ENCODE measurements around the gene METTL17. TPM values are rescaled to one million over a fixed set of nuclear protein-coding genes. Genes with fewer than 3 reads are reported as not detected.

METTL17 gene
- total and polyA plus RNA-seq, 2 of the 8 experiments (the other 6 are each of a cell fraction or from before 2014, with no cell fraction given): 73.8 to 138 TPM

DNA sequence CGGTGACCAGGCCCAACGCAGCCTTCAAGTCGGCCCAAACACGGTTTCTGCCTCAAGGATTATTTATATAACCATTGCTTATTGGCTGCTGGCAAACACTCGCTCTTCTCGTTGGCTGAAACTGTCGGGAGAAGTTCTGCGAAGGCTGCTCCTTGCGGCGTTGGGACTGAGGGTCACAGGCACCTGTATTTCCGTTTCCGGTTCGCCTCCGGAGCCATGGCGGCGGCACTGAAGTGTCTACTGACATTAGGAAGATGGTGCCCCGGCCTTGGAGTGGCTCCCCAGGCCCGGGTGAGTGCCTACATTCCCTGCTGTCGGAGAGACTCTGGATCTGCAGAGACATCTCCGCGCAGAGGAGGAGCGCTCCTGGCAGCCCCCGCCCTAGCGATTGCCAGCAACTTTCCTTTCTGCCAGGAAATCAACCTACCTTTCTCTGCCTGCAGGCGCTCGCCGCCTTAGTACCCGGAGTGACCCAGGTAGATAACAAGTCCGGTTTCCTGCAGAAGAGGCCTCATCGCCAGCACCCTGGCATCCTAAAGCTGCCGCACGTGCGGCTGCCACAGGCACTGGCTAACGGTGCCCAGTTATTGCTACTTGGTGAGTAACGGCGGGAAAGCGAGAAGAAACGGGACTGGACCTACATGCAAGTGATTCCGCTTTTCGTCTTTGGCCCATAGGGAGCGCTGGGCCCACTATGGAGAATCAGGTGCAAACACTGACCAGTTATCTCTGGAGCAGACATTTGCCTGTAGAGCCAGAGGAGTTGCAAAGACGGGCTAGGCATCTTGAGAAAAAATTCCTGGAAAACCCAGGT is at the start of gene METTL17 (continued):
- TF ChIP-seq, protein P1, sequence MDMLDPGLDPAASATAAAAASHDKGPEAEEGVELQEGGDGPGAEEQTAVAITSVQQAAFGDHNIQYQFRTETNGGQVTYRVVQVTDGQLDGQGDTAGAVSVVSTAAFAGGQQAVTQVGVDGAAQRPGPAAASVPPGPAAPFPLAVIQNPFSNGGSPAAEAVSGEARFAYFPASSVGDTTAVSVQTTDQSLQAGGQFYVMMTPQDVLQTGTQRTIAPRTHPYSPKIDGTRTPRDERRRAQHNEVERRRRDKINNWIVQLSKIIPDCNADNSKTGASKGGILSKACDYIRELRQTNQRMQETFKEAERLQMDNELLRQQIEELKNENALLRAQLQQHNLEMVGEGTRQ (IDR thresholded peaks at IDR 0.05; ENCODE audit: low read length): no peak
- no peak for TF ChIP-seq CBX5 (IDR thresholded peaks at IDR 0.05; ENCODE audit: low read depth, low read length)
- TF ChIP-seq, protein P2, sequence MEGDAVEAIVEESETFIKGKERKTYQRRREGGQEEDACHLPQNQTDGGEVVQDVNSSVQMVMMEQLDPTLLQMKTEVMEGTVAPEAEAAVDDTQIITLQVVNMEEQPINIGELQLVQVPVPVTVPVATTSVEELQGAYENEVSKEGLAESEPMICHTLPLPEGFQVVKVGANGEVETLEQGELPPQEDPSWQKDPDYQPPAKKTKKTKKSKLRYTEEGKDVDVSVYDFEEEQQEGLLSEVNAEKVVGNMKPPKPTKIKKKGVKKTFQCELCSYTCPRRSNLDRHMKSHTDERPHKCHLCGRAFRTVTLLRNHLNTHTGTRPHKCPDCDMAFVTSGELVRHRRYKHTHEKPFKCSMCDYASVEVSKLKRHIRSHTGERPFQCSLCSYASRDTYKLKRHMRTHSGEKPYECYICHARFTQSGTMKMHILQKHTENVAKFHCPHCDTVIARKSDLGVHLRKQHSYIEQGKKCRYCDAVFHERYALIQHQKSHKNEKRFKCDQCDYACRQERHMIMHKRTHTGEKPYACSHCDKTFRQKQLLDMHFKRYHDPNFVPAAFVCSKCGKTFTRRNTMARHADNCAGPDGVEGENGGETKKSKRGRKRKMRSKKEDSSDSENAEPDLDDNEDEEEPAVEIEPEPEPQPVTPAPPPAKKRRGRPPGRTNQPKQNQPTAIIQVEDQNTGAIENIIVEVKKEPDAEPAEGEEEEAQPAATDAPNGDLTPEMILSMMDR (IDR thresholded peaks at IDR 0.05; ENCODE audit: control extremely low read depth in 1 of 3, insufficient read depth in 1 of 3, low read depth in 1 of 3, low read length in 3 of 3): peak; percentile 36 to 60 (median 49); a peak in 3 of 4 replicates
- 0 out of 2 replicates have a peak, but pooled peaks have one; percentile 56 for TF ChIP-seq CREB1 (IDR thresholded peaks at IDR 0.05)
- TF ChIP-seq JUND (IDR thresholded peaks at IDR 0.05; ENCODE audit: low read length): no peak
- TF ChIP-seq SRF (IDR thresholded peaks at IDR 0.05; ENCODE audit: low read depth, low read length): no peak
- peak; percentile 89 for TF ChIP-seq CHD2 (IDR thresholded peaks at IDR 0.05; ENCODE audit: low read length)
- peak; percentile 18; the same call in 1 of the 2 replicates for TF ChIP-seq TBP (IDR thresholded peaks at IDR 0.05; ENCODE audit: low read depth, low read length)
- TF ChIP-seq RNF2 (IDR thresholded peaks at IDR 0.05; ENCODE audit: borderline replicate concordance, low read depth, low read length, missing control alignments, poor library complexity, severe bottlenecking): no peak
- TF ChIP-seq EP300 (IDR thresholded peaks at IDR 0.05; ENCODE audit: borderline replicate concordance in 1 of 2, low read depth in 2 of 2, low read length in 2 of 2): no peak
- TF ChIP-seq POLR2AphosphoS5 (IDR thresholded peaks at IDR 0.05; ENCODE audit: low read depth, low read length): peak; percentile 33; the same call in 1 of the 2 replicates
- peak; percentile 89 for TF ChIP-seq ASH2L (IDR thresholded peaks at IDR 0.05; ENCODE audit: low read length)
- TF ChIP-seq SIN3A (conservative IDR thresholded peaks at IDR 0.05 in 1 of 2, IDR thresholded peaks at IDR 0.05 in 1 of 2; ENCODE audit: low read depth in 1 of 2, low read length in 2 of 2): peak; percentile 64 to 89; a peak in 3 of 4 replicates
- TF ChIP-seq MAFK (IDR thresholded peaks at IDR 0.05; ENCODE audit: low read depth, low read length): no peak
- peak; percentile 43; the same call in 1 of the 2 replicates for TF ChIP-seq KDM1A (IDR thresholded peaks at IDR 0.05; ENCODE audit: borderline replicate concordance, low read length)
- TF ChIP-seq GTF2F1 (IDR thresholded peaks at IDR 0.05; ENCODE audit: borderline replicate concordance, low read depth, low read length): 0 out of 2 replicates have a peak, but pooled peaks have one; percentile 5
- TF ChIP-seq NRF1 (IDR thresholded peaks at IDR 0.05; ENCODE audit: low read depth, low read length): no peak
- TF ChIP-seq FOSL1 (IDR thresholded peaks at IDR 0.05; ENCODE audit: insufficient read depth, low read depth, low read length): no peak
- no peak for TF ChIP-seq CEBPB (IDR thresholded peaks at IDR 0.05; ENCODE audit: low read depth, low read length)
- TF ChIP-seq PHF8 (conservative IDR thresholded peaks at IDR 0.05; ENCODE audit: low read depth, low read length): peak; percentile 73
